ENCODE measurements around the gene NANS.
"Not testable (repeated sequence)": the region's sequence is repeated elsewhere in the genome, so short reads cannot be mapped to it uniquely, and the experiment has no call there.

DNA sequence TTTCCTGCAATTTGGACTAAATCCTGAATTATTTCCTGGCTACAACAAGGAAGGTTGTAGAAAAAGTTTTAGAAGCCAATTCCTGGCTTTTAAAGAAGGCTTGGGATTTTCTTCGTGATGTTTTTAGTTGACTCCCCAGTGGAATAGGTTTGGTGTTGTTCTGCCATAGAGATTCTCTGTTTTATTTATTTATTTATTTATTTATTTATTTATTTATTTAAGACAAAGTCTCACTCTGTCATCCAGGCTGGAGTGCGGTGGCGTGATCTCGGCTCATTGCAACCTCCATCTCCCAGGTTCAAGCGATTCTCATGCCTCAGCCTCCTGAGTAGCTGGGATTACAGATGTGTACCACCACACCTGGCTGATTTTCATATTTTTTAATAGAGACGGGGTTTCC, 60.6 kb downstream of the NANS start:
- TF ChIP-seq, protein P1, sequence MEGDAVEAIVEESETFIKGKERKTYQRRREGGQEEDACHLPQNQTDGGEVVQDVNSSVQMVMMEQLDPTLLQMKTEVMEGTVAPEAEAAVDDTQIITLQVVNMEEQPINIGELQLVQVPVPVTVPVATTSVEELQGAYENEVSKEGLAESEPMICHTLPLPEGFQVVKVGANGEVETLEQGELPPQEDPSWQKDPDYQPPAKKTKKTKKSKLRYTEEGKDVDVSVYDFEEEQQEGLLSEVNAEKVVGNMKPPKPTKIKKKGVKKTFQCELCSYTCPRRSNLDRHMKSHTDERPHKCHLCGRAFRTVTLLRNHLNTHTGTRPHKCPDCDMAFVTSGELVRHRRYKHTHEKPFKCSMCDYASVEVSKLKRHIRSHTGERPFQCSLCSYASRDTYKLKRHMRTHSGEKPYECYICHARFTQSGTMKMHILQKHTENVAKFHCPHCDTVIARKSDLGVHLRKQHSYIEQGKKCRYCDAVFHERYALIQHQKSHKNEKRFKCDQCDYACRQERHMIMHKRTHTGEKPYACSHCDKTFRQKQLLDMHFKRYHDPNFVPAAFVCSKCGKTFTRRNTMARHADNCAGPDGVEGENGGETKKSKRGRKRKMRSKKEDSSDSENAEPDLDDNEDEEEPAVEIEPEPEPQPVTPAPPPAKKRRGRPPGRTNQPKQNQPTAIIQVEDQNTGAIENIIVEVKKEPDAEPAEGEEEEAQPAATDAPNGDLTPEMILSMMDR (IDR thresholded peaks at IDR 0.05; ENCODE audit: insufficient read depth, low read depth, low read length): not testable (repeated sequence)
- TF ChIP-seq EZH2 (IDR thresholded peaks at IDR 0.05; ENCODE audit: insufficient read depth, low read length): not testable (repeated sequence)
